RWPE2 (cell line): ENCODE results near the gene NOX4.

ENCODE experiments used
- ATAC-seq: fragments of 200-7000 bp; cut with Tn5 transposase; 3 replicates; pipeline ENCODE4 v1.9.1; 2021; ENCODE audit warnings: low read depth
- DNase-seq: peaks from one replicate; pipeline ENCODE4 v3.0.0-alpha.2; 2020; ENCODE audit warnings: low spot score
- H3K27ac ChIP-seq: fragments of 450-650 bp; 2 replicates; pipeline ENCODE4 v1.5.1; 2017; ENCODE audit warnings: mild to moderate bottlenecking; ENCODE audit not compliant: poor library complexity, severe bottlenecking
- H3K27me3 ChIP-seq: fragments of 250-450 bp; sonication (Bioruptor Pico); 2 replicates; pipeline ENCODE4 v1.5.1; 2021; ENCODE audit warnings: mild to moderate bottlenecking, moderate library complexity; ENCODE audit not compliant: insufficient read depth, poor library complexity, severe bottlenecking
- H3K36me3 ChIP-seq: fragments of 250-450 bp; sonication (Bioruptor Pico); 2 replicates; pipeline ENCODE4 v1.5.1; 2020; ENCODE audit warnings: low read depth, mild to moderate bottlenecking, moderate library complexity
- H3K4me1 ChIP-seq: fragments of 250-450 bp; sonication (Bioruptor Pico); 2 replicates; pipeline ENCODE4 v1.5.1; 2021; ENCODE audit warnings: mild to moderate bottlenecking, moderate library complexity; ENCODE audit not compliant: insufficient read depth, poor library complexity, severe bottlenecking
- H3K4me3 ChIP-seq: fragments of 250-450 bp; sonication (Bioruptor Pico); 2 replicates; pipeline ENCODE4 v1.5.1; 2021; ENCODE audit warnings: mild to moderate bottlenecking, moderate library complexity; ENCODE audit not compliant: severe bottlenecking
- H3K9me3 ChIP-seq: fragments of 250-450 bp; sonication (Bioruptor Pico); 2 replicates; pipeline ENCODE4 v1.5.1; 2021; ENCODE audit warnings: mild to moderate bottlenecking, moderate library complexity; ENCODE audit not compliant: severe bottlenecking
- CTCF ChIP-seq: fragments of 450-650 bp; IDR thresholded peaks from one replicate; pipeline ENCODE4 v1.5.1; 2017; ENCODE audit warnings: mild to moderate bottlenecking, moderate library complexity; ENCODE audit not compliant: poor library complexity, severe bottlenecking

Gene NOX4

GRCh38 chr11:89484896-89485295 lies 6.3 kb downstream of the NOX4 start:
- no peak overlapping the region for H3K4me3 ChIP-seq
- no peak for TF ChIP-seq CTCF
- H3K4me1 ChIP-seq, result no peaks in the 10 kb centered on the region
- H3K27ac ChIP-seq, result no peak overlapping the region
- no peak for ATAC-seq
- no peaks in the 10 kb centered on the region for H3K9me3 ChIP-seq
- DNase-seq, result no peak
- peaks cover 7% of the 10 kb centered on the region for H3K27me3 ChIP-seq
- no peaks in the 10 kb centered on the region for H3K36me3 ChIP-seq

GRCh38 chr11:89477175-89477574 lies 14.0 kb downstream of the NOX4 start:
- Histone ChIP-seq H3K4me3 (no peak overlapping the region), H3K4me1 (no peaks in the 10 kb centered on the region), H3K27me3 (peaks cover 9% of the 10 kb centered on the region), H3K9me3 (no peaks in the 10 kb centered on the region), H3K36me3 (no peaks in the 10 kb centered on the region), H3K27ac (no peak overlapping the region)
- no peak for DNase-seq
- peak; percentile 23 for TF ChIP-seq CTCF
- no peak for ATAC-seq

GRCh38 chr11:89463266-89463780 lies 27.9 kb downstream of the NOX4 start:
- no peak for TF ChIP-seq CTCF
- DNase-seq, result no peak
- ATAC-seq, result no peak
- Histone ChIP-seq H3K27me3 (no peaks in the 10 kb centered on the region), H3K9me3 (no peaks in the 10 kb centered on the region), H3K36me3 (no peaks in the 10 kb centered on the region), H3K27ac (no peak overlapping the region), H3K4me3 (no peak overlapping the region), H3K4me1 (no peaks in the 10 kb centered on the region)

- Histone ChIP-seq H3K9me3 (no peaks in the 10 kb centered on the region), H3K4me3 (no peak overlapping the region), H3K36me3 (no peaks in the 10 kb centered on the region), H3K27ac (no peak overlapping the region), H3K4me1 (no peaks in the 10 kb centered on the region), H3K27me3 (no peaks in the 10 kb centered on the region)
- no peak for TF ChIP-seq CTCF
- DNase-seq (no peak), ATAC-seq (no peak)
Measured at GRCh38 chr11:89458716-89459115, 32.5 kb downstream of the NOX4 start.

- ATAC-seq (no peak), DNase-seq (no peak)
- no peaks in the 10 kb centered on the region for H3K27me3 ChIP-seq
- H3K36me3 ChIP-seq, result no peaks in the 10 kb centered on the region
- no peak for TF ChIP-seq CTCF
- no peak overlapping the region for H3K4me3 ChIP-seq
- H3K4me1 ChIP-seq, result no peaks in the 10 kb centered on the region
- H3K27ac ChIP-seq, result no peak overlapping the region
- no peaks in the 10 kb centered on the region for H3K9me3 ChIP-seq
Measured at GRCh38 chr11:89457190-89457589, 34.0 kb downstream of the NOX4 start.
